Forelimb muscle (tissue), 1 donor: ENCODE results near the gene LILRA5. TPM values are rescaled to one million over a fixed set of nuclear protein-coding genes. Genes with fewer than 3 reads are reported as not detected.
A peak's percentile ranks its signal among the peaks of the same experiment; 100 is the strongest.
"Not testable (repeated sequence)": the region's sequence is repeated elsewhere in the genome, so short reads cannot be mapped to it uniquely, and the experiment has no call there.

Experiments used
- DNase-seq: peaks from one replicate; pipeline ENCODE4 v3.0.0-alpha.2; 2013; ENCODE audit warnings: low read depth
- polyA plus RNA-seq: library from polyadenylated mRNA; unstranded; fragments of 120-200 nt; gene quantifications from one replicate; pipeline ENCODE4 v1.2.1, GENCODE V29; 2013; ENCODE audit not compliant: insufficient read length

LILRA5 gene
- polyA plus RNA-seq, 1 donor: 0.44 TPM

- DNase-seq: no peak
Observed at GRCh38 chr19:54273821-54274220, 39.1 kb downstream of the LILRA5 start.

GRCh38 chr19:54272181-54272580 is 40.8 kb downstream of the LILRA5 start:
- DNase-seq: not testable (repeated sequence)

- DNase-seq: not testable (repeated sequence)
Observed at GRCh38 chr19:54271587-54271986, 41.4 kb downstream of the LILRA5 start.

GRCh38 chr19:54271106-54271505 is 41.9 kb downstream of the LILRA5 start:
- no peak for DNase-seq

- DNase-seq: no peak
Observed at GRCh38 chr19:54268936-54269335, 44.0 kb downstream of the LILRA5 start.

GRCh38 chr19:54266133-54266532 is 46.8 kb downstream of the LILRA5 start:
- DNase-seq: peak; percentile 16

GRCh38 chr19:54262470-54262869 is 50.5 kb downstream of the LILRA5 start:
- no peak for DNase-seq

- no peak for DNase-seq
Observed at GRCh38 chr19:54262066-54262465, 50.9 kb downstream of the LILRA5 start.

- DNase-seq: no peak
Observed at GRCh38 chr19:54257116-54257480, 55.9 kb downstream of the LILRA5 start, which contains the start of gene LILRB5. Gene LILRB5, minus strand, starts transcription at chr19:54257273. Its CDS starts 80 bp downstream, at chr19:54257193.

Other genes starting within 250 kb of the LILRA5 start
- 0.19 TPM for gene VSTM1, start 249.3 kb downstream of the LILRA5 start, polyA plus RNA-seq
- not detected for gene TARM1, start 231.8 kb downstream of the LILRA5 start, polyA plus RNA-seq
- gene OSCAR, start 212.4 kb downstream of the LILRA5 start, polyA plus RNA-seq: 0.39 TPM
- 120 TPM for gene NDUFA3, start 210.3 kb downstream of the LILRA5 start, polyA plus RNA-seq
- 13.5 TPM for gene TFPT, start 197.5 kb downstream of the LILRA5 start, polyA plus RNA-seq
- gene PRPF31, start 197.4 kb downstream of the LILRA5 start, polyA plus RNA-seq: 44.1 TPM
- 36.9 TPM for gene CNOT3, start 175.4 kb downstream of the LILRA5 start, polyA plus RNA-seq
- 8.1 TPM for gene LENG1, start 153.4 kb downstream of the LILRA5 start, polyA plus RNA-seq
- gene TMC4, start 140.0 kb downstream of the LILRA5 start, polyA plus RNA-seq: 3.4 TPM
- 27.2 TPM for gene MBOAT7, start 123.6 kb downstream of the LILRA5 start, polyA plus RNA-seq
- 32.5 TPM for gene TSEN34, start 121.9 kb downstream of the LILRA5 start, polyA plus RNA-seq
- 2,526 TPM for gene RPS9, start 112.3 kb downstream of the LILRA5 start, polyA plus RNA-seq
- gene LILRB3, start 90.2 kb downstream of the LILRA5 start, polyA plus RNA-seq: 1.8 TPM
- 1.2 TPM for gene LILRA6, start 70.4 kb downstream of the LILRA5 start, polyA plus RNA-seq
- gene LILRB5, start 55.9 kb downstream of the LILRA5 start, polyA plus RNA-seq: 8.1 TPM
- 1.9 TPM for gene LILRB2, start 32.1 kb downstream of the LILRA5 start, polyA plus RNA-seq
- not detected for gene LILRA4, start 26.0 kb upstream of the LILRA5 start, polyA plus RNA-seq
- gene LAIR1, start 51.8 kb upstream of the LILRA5 start, polyA plus RNA-seq: 6.6 TPM
- gene TTYH1, start 102.3 kb upstream of the LILRA5 start, polyA plus RNA-seq: 3.9 TPM
- gene LENG8, start 136.0 kb upstream of the LILRA5 start, polyA plus RNA-seq: 120 TPM
- gene LENG9, start 150.6 kb upstream of the LILRA5 start, polyA plus RNA-seq: 1.8 TPM
- gene CDC42EP5, start 160.1 kb upstream of the LILRA5 start, polyA plus RNA-seq: 29.2 TPM
- not detected for gene LAIR2, start 189.7 kb upstream of the LILRA5 start, polyA plus RNA-seq